ENCODE data around the gene KCNQ4.

KCNQ4 gene

GRCh38 chr1:40880813-40881549 is 97.4 kb downstream of the KCNQ4 start:
- CTCF ChIA-PET: no interaction called here
- POLR2A ChIA-PET: no interaction called here
- DNase-seq (ENCODE audit: extremely low spot score): no peak
- no peak for TF ChIP-seq FOXM1 (IDR thresholded peaks at IDR 0.05; ENCODE audit: borderline replicate concordance)
- TF ChIP-seq NFRKB (IDR thresholded peaks at IDR 0.05): no peak
- no peak for TF ChIP-seq ARNT (IDR thresholded peaks at IDR 0.05)
- TF ChIP-seq FOXK2 (IDR thresholded peaks at IDR 0.05): no peak
- no peak for TF ChIP-seq HDGF (IDR thresholded peaks at IDR 0.05; ENCODE audit: borderline replicate concordance)
- TF ChIP-seq SUZ12 (IDR thresholded peaks at IDR 0.05): no peak
- no peak for TF ChIP-seq L3MBTL2 (conservative IDR thresholded peaks at IDR 0.05)
- no peak for TF ChIP-seq PKNOX1 (IDR thresholded peaks at IDR 0.05)
- no peak for TF ChIP-seq CTBP1 (IDR thresholded peaks at IDR 0.05; ENCODE audit: borderline replicate concordance)
- no peak for TF ChIP-seq TARDBP (IDR thresholded peaks at IDR 0.05)
- TF ChIP-seq FOXA1 (IDR thresholded peaks at IDR 0.05): no peak
- TF ChIP-seq BHLHE40 (IDR thresholded peaks at IDR 0.05; ENCODE audit: borderline replicate concordance): no peak
- TF ChIP-seq ZNF384 (IDR thresholded peaks at IDR 0.05): no peak
- TF ChIP-seq ELF4 (IDR thresholded peaks at IDR 0.05): no peak
- no peak for TF ChIP-seq LEF1 (IDR thresholded peaks at IDR 0.05; ENCODE audit: borderline replicate concordance)
- no peak for TF ChIP-seq SP1 (IDR thresholded peaks at IDR 0.05)

- TF ChIP-seq PKNOX1 (IDR thresholded peaks at IDR 0.05) (no peak), LEF1 (IDR thresholded peaks at IDR 0.05; ENCODE audit: borderline replicate concordance) (no peak), SP1 (IDR thresholded peaks at IDR 0.05) (no peak), BHLHE40 (IDR thresholded peaks at IDR 0.05; ENCODE audit: borderline replicate concordance) (no peak), NFRKB (IDR thresholded peaks at IDR 0.05) (no peak)
- ChIA-PET CTCF (no interaction called here), POLR2A (no interaction called here)
- no peak for DNase-seq (ENCODE audit: extremely low spot score)
Measured at GRCh38 chr1:40884055-40884795, 100.6 kb downstream of the KCNQ4 start.

- ChIA-PET CTCF (no interaction called here), POLR2A (no interaction called here)
- TF ChIP-seq FOXA1 (IDR thresholded peaks at IDR 0.05) (no peak), NFRKB (IDR thresholded peaks at IDR 0.05) (no peak), TARDBP (IDR thresholded peaks at IDR 0.05) (no peak), ELF4 (IDR thresholded peaks at IDR 0.05) (no peak), L3MBTL2 (conservative IDR thresholded peaks at IDR 0.05) (no peak), PKNOX1 (IDR thresholded peaks at IDR 0.05) (no peak)
- DNase-seq (ENCODE audit: extremely low spot score): no peak
Measured at GRCh38 chr1:40886318-40887011, 102.9 kb downstream of the KCNQ4 start.

- no peak for TF ChIP-seq FOXA1 (IDR thresholded peaks at IDR 0.05)
- TF ChIP-seq ARNT (IDR thresholded peaks at IDR 0.05): no peak
- CTCF ChIA-PET: no interaction called here
Measured at GRCh38 chr1:40887012-40887378, 103.4 kb downstream of the KCNQ4 start.

GRCh38 chr1:40887652-40888051 is 104.1 kb downstream of the KCNQ4 start:
- TF ChIP-seq BHLHE40 (IDR thresholded peaks at IDR 0.05; ENCODE audit: borderline replicate concordance) (no peak), LEF1 (IDR thresholded peaks at IDR 0.05; ENCODE audit: borderline replicate concordance) (no peak)
- POLR2A ChIA-PET: no interaction called here
- CTCF ChIA-PET: no interaction called here
- no peak for DNase-seq (ENCODE audit: extremely low spot score)

More at GRCh38 chr1:40887012-40887378, 103.4 kb downstream of the KCNQ4 start:
- DNase-seq (ENCODE audit: extremely low spot score): no peak
- POLR2A ChIA-PET: no interaction called here

Data from HEK293T (cell line).